Tibial nerve (tissue), 4 donors: ENCODE results near the gene CLDN14. TPM values are rescaled to one million over a fixed set of nuclear protein-coding genes. Genes with fewer than 3 reads are reported as not detected.

ENCODE experiments used
- DNase-seq, 2 donors: peaks; one replicate each; pipeline ENCODE4 v3.0.0-alpha.2; 2019; ENCODE audit warnings: low spot score in 2 of 2
- H3K27ac ChIP-seq, 4 donors: fragments of 200-600 bp; sonication (generic) in 3 of 4; one replicate each; pipeline ENCODE4 v1.5.1; 2017 to 2019; ENCODE audit warnings: mild to moderate bottlenecking in 1 of 4
- H3K27me3 ChIP-seq, 2 donors: fragments of 200-600 bp; sonication (generic) in 1 of 2; one replicate each; pipeline versions ENCODE4 v1.5.1 to v1.6.0; 2017 to 2019
- H3K36me3 ChIP-seq, 3 donors: fragments of 200-600 bp; sonication (generic); one replicate each; pipeline ENCODE4 v1.5.1; 2018 to 2019
- H3K4me1 ChIP-seq, 4 donors: fragments of 200-600 bp; sonication (generic) in 3 of 4; one replicate each; pipeline ENCODE4 v1.5.1; 2017 to 2019
- H3K4me3 ChIP-seq, 4 donors: fragments of 200-600 bp; sonication (generic) in 3 of 4; one replicate each; pipeline ENCODE4 v1.5.1; 2017 to 2019; ENCODE audit warnings: mild to moderate bottlenecking in 1 of 4, moderate library complexity in 1 of 4
- H3K9me3 ChIP-seq, 4 donors: fragments of 200-600 bp; sonication (generic) in 3 of 4; one replicate each; pipeline ENCODE4 v1.5.1; 2017 to 2019
- EP300 ChIP-seq, 2 donors: sonication (generic); formaldehyde crosslinking; IDR thresholded peaks; one replicate each; pipeline ENCODE4 v1.6.1; 2017; ENCODE audit warnings: antibody characterized with exemption in 2 of 2, mild to moderate bottlenecking in 1 of 2
- POLR2A ChIP-seq, 2 donors: fragments of 450-650 bp; IDR thresholded peaks; one replicate each; pipeline ENCODE4 v1.6.1; 2017; ENCODE audit warnings: antibody characterized with exemption in 2 of 2, mild to moderate bottlenecking in 2 of 2, moderate library complexity in 2 of 2
- WGBS, 2 donors: methylation state at CpG; one replicate each; pipeline ENCODE4 v1.1.5; 2018; 5-methylcytosine and 5-hydroxymethylcytosine counted together
- total RNA-seq, 4 donors: library from RNA; depleted of rRNA; stranded (reverse); fragments of >200 nt; gene quantifications; one replicate each; pipeline ENCODE4 v1.1.0, GENCODE V29; 2016
- TF ChIP-seq, protein P1 (sequence below), 5 experiments: fragments of 200-600 bp in 3 of 5; fragments of 450-650 bp in 2 of 5; sonication (generic) in 3 of 5; IDR thresholded peaks; one replicate each; pipeline ENCODE4 v1.5.1; 2016 to 2019; ENCODE audit warnings: antibody characterized with exemption in 5 of 5, mild to moderate bottlenecking in 3 of 5, moderate library complexity in 2 of 5

CLDN14 gene
- total RNA-seq, 4 donors from 2014 or later = 1.3 TPM; not detected in 3

DNA sequence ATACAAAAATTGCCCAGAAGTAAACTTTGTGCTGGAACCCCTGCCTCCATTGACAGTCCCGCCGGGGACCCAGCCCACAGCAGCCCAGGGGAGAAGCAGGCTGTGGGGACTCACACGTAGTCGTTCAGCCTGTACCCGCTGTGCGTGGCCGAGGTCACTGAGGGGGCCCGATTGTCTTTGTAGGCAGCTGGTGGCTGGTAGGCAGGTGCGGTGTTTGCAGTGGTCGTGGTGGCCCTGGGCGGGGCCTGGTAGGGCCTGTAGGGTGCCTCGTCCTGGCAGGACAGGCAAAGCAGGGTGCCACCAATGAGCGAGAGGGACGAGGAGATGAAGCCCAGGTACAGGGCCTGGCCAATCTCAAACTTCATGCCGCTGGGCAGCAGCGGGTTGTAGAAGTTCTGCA lies 19.1 kb downstream of the CLDN14 start:
- TF ChIP-seq, protein P1, sequence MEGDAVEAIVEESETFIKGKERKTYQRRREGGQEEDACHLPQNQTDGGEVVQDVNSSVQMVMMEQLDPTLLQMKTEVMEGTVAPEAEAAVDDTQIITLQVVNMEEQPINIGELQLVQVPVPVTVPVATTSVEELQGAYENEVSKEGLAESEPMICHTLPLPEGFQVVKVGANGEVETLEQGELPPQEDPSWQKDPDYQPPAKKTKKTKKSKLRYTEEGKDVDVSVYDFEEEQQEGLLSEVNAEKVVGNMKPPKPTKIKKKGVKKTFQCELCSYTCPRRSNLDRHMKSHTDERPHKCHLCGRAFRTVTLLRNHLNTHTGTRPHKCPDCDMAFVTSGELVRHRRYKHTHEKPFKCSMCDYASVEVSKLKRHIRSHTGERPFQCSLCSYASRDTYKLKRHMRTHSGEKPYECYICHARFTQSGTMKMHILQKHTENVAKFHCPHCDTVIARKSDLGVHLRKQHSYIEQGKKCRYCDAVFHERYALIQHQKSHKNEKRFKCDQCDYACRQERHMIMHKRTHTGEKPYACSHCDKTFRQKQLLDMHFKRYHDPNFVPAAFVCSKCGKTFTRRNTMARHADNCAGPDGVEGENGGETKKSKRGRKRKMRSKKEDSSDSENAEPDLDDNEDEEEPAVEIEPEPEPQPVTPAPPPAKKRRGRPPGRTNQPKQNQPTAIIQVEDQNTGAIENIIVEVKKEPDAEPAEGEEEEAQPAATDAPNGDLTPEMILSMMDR (IDR thresholded peaks at IDR 0.05) = no peak
- no peak for TF ChIP-seq EP300 (IDR thresholded peaks at IDR 0.05)
- TF ChIP-seq POLR2A (IDR thresholded peaks at IDR 0.05) = no peak
- Histone ChIP-seq H3K4me1 (no peaks in the 10 kb centered on the region), H3K36me3 (no peaks in the 10 kb centered on the region), H3K27ac (no peak overlapping the region), H3K9me3 (no peaks in the 10 kb centered on the region), H3K4me3 (no peak overlapping the region), H3K27me3 (no peaks in the 10 kb centered on the region)
- DNase-seq = no peak
- 90 to 93% methylated on average over 16 of the region's 16 CpGs for WGBS, 2 donors

DNA sequence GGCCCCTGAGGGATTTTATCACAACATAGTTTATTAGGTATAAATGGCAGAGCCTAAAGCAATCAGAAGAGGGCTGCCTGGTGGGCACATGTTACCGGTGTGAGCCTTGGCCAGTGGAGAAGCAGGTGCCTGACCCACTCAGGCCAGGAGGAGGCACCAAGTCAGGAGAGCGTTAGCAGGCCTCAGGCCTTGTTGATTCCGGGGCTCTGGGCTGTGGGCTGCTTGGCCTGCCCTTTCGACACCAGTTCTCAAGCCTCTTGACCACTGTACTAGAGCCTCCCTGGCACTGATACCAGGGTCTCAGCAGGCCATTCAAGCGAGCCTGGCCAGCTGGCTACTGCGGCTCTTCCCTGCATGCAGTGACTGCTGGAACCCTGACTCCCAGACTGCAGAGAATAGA lies 20.8 kb downstream of the CLDN14 start:
- WGBS, 2 donors = 89 to 92% methylated on average over 6 of the region's 6 CpGs
- Histone ChIP-seq H3K27ac (no peak overlapping the region), H3K36me3 (no peaks in the 10 kb centered on the region), H3K4me3 (no peak overlapping the region), H3K9me3 (no peaks in the 10 kb centered on the region), H3K27me3 (no peaks in the 10 kb centered on the region), H3K4me1 (peaks cover 0 to 8% (median 0%) of the 10 kb centered on the region in 4 donors)
- DNase-seq = no peak
- TF ChIP-seq EP300 (IDR thresholded peaks at IDR 0.05) (no peak), POLR2A (IDR thresholded peaks at IDR 0.05) (no peak)
- TF ChIP-seq, protein P1 (IDR thresholded peaks at IDR 0.05) = no peak

DNA sequence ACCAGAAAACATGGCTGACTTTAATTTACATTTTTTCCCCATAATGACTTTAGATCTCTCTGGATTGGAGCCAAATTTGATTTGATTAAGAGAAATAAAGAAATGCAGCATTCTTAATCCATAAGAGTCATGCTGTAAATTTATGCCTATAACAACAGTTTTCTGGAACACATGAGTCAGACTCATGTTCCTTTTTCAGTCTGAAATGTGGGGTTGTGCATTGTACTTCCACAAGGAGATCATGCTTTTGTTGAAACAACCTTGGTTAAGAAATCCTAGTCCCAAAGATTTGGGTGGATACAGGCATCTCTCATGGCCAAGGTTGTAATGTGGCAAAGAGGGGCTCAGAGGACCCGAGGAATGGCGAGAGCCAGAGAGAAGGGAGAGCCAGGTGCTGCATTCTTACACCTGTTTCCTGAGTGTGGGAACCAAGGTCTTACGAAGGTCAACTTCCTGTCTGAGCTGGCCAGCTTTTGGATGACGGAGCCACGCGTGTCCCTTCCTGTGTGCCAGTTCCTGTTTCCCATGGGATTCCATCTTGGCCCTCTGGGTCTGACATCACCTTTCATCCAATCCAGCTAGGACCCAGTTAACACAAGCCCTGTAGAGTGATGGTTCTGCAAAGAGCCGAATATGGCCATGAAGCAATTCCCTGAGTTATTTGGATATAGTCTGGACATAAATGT lies 23.1 kb downstream of the CLDN14 start:
- TF ChIP-seq, protein P1 (IDR thresholded peaks at IDR 0.05) = no peak
- no peak for TF ChIP-seq POLR2A (IDR thresholded peaks at IDR 0.05)
- no peak for TF ChIP-seq EP300 (IDR thresholded peaks at IDR 0.05)
- 76 to 81% methylated on average over 7 of the region's 7 CpGs for WGBS, 2 donors

DNA sequence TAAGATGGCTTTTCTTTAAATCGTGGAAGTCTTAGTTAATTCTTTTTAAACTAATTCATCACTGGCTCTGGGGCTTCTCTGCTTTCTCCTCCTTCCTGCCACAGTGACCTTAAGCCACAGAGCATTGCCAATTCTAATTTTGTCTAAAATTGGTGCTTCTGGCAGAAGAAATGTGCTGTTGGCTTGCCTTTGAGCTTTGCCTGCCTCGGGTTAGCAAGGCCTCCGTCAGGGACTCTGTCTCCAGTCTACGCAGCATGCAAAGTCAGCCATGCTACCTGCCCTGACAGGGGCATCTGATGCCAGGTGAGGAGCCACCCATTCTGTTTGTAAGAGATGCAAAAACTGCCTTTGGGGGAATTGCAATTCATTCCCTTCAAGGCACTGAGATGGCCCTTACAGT lies 25.2 kb downstream of the CLDN14 start:
- TF ChIP-seq EP300 (IDR thresholded peaks at IDR 0.05) (no peak), POLR2A (IDR thresholded peaks at IDR 0.05) (no peak)
- TF ChIP-seq, protein P1 (IDR thresholded peaks at IDR 0.05) = no peak
- no peak overlapping the region for H3K27ac ChIP-seq
- 44 to 45% methylated on average over 4 of the region's 4 CpGs for WGBS, 2 donors

More for the DNA sequence above, 23.1 kb downstream of the CLDN14 start:
- Histone ChIP-seq H3K27me3 (no peaks in the 10 kb centered on the region), H3K36me3 (no peaks in the 10 kb centered on the region), H3K4me1 (peaks cover 0 to 8% (median 0%) of the 10 kb centered on the region in 4 donors), H3K27ac (no peak overlapping the region), H3K9me3 (no peaks in the 10 kb centered on the region), H3K4me3 (no peak overlapping the region)
- no peak for DNase-seq

DNA sequence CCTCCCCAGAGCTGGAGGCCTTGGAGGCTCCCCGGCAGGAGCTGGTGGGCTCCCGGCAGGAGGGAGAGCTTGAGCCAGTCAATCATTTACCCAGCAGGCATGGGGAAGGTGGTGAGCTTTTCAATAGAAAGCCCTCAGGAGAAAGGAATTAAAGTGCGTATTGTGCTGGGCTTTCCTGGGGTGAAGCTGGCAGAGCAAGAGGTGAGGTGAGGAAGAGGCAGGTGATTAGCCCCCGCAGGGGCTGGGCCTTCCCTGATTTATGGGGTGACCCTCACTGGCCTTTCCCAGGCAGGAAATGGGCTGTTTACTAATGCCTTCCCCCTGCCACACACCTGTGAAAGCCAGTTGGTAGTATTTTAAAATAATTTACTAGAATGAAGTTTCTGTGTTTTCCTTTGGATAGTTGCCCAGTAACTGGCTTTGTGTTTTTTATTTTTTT lies 25.8 kb downstream of the CLDN14 start:
- Histone ChIP-seq H3K36me3 (no peaks in the 10 kb centered on the region), H3K27ac (no peak overlapping the region), H3K27me3 (no peaks in the 10 kb centered on the region), H3K4me3 (no peak overlapping the region), H3K9me3 (no peaks in the 10 kb centered on the region), H3K4me1 (peaks cover 0 to 8% (median 0%) of the 10 kb centered on the region in 4 donors)
- DNase-seq = no peak
- TF ChIP-seq EP300 (IDR thresholded peaks at IDR 0.05) (no peak), POLR2A (IDR thresholded peaks at IDR 0.05) (no peak)
- TF ChIP-seq, protein P1 (IDR thresholded peaks at IDR 0.05) = no peak
- WGBS, 2 donors = 16 to 25% methylated on average over 4 of the region's 4 CpGs

More for the DNA sequence above, 25.2 kb downstream of the CLDN14 start:
- Histone ChIP-seq H3K36me3 (no peaks in the 10 kb centered on the region), H3K4me3 (no peak overlapping the region), H3K4me1 (peaks cover 0 to 8% (median 0%) of the 10 kb centered on the region in 4 donors), H3K27me3 (no peaks in the 10 kb centered on the region), H3K9me3 (no peaks in the 10 kb centered on the region)
- DNase-seq = no peak
